ENCODE measurements around the gene SMARCA2.

Gene SMARCA2

DNA sequence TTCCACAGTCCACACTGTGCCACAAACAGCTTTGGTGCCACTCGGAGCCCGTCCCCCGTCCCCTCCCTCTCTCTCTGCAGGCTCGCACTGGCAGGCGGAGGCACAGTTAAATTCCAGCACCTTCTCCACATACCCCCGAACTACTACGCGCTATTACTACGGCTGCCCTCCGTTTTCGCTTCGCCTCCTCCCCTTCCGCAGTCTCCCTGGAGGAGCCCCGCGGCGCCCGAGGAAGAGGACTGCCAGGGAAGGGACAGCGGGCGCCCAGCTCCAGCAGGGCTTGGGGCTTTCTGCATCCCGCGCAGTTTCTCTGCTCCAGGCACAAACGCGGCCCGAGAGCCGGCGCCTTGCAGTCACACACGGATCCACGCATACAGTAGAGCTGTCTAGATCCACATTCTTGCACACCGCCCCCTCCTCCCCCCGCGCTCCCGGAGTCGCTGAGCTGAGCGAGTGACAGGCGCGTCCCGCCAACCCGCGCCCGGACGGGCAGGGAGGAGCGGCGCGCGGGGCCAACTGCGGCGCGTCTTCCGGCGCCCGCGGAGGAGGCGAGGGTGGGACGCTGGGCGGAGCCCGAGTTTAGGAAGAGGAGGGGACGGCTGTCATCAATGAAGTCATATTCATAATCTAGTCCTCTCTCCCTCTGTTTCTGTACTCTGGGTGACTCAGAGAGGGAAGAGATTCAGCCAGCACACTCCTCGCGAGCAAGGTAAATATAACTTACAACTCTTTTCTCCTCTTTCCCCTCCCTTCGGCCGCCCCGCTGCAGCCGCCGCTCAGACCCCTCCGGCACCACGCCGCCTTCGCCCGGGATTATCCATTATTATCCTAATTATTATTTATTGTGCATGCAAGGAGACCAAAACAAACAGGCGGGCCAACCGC lies at the start of gene SMARCA2:
SMARCA2 (plus strand) TSS at position 652 of the 885 bp plus-strand sequence. CDS start 13,676 bp downstream, outside the sequence.
- H3K4me3 ChIP-seq (ENCODE audit: low read depth, low read length), result peak within 1 kb of the TSS; percentile 84

DNA sequence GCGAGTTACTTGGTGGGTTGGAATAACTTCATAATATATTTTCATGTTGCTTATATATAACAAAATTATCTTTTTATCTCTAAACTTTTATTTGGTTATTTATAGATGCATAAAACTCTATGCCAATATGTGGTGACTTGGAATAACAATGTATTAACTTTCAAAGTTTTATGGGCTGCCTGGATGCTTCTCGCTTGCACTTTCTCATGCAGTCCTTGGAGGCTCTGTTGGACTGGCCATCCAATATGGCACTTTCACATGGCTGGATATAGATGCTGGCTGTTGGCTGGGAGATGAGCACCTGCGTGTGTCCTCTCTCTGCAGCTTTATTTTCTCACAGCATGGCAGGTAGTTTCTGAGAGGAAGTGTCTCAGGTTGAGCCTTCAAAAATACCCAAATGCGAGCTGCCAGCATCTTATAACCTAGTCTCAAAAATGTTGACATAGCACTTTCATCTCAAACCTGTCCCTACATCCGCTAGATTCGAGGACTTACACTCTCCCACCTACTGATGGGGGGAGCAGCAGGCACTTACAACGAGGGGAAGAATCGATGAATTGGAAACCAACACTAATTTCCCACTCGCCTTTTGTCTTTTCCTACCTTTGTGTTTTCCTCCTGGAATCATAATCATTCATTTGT lies 48.3 kb upstream of the SMARCA2 start:
- no peak overlapping the region for H3K4me3 ChIP-seq (ENCODE audit: low read depth, low read length)

DNA sequence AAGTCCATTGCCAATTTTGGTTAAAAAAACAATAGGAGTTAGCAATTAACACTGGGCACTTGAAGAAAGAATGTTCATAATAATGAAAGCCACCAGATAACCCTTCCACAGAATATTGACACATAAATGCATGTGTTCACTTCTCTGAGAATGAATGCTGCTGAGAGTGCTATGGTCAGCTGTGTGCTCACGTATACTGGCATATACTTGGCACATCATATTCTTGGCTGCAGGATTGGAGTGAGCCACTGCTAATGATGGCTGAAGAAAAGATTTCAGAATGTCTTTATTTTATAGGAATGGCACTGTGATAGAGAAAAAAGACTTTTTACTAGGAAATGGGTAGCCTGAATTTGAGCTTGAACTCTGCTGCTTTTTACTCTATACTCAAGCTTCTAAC lies 46.0 kb upstream of the SMARCA2 start:
- no peak overlapping the region for H3K4me3 ChIP-seq (ENCODE audit: low read depth, low read length)

DNA sequence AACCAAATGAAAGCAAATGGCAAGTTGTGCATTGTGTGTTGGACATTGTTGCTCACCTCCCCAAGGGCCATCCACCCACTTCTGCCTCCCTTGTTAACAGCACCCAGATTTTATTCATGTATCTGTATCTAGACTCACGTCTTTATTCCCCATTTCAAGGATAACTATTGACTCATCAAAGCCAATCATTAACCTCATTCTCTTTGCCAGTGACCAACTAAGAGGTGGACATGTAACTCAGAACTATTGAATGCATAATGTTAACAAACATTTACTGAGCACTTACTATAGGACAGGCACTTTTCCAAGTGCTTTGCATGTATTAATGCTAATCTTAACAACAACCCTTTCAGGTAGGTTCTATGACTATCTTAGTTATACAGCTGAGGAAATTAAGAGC lies 45.2 kb upstream of the SMARCA2 start:
- H3K4me3 ChIP-seq (ENCODE audit: low read depth, low read length), result no peak overlapping the region

DNA sequence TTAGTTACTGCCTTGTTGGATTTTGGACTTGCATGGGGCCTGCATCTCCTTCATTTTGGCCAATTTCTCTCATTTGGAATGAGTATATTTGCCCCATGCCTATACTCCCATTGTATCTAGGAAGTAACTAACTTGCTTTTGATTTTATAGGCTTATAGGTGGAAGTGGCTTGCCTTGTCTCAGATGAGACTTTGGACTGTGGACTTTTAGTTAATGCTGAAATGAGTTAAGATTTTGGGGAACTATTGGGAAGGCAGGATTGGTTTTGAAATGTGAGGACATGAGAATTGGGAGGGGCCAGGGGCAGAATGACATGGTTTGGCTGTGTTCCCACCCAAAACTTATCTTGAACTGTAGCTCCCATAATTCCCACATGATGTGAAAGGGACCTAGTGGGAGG lies 42.5 kb upstream of the SMARCA2 start:
- no peak overlapping the region for H3K4me3 ChIP-seq (ENCODE audit: low read depth, low read length)

DNA sequence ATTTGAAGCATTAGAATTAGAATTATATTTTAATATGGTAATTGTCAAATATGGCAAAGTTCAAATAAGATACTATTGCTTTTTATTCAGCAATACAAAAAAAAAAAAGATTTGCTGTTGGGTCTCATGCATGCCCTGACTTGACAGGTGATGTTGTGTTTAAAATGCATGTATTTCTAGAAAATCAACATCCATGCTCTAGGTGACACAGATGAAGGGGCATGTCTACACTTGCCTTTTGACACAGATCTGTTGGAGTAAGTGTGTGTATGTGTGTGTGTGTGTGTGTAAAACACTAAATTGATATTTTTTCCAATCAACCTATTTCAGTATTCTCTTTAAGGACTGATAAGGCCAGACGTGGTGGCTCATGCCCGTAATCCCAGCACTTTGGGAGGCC lies 38.1 kb upstream of the SMARCA2 start:
- no peak overlapping the region for H3K4me3 ChIP-seq (ENCODE audit: low read depth, low read length)

DNA sequence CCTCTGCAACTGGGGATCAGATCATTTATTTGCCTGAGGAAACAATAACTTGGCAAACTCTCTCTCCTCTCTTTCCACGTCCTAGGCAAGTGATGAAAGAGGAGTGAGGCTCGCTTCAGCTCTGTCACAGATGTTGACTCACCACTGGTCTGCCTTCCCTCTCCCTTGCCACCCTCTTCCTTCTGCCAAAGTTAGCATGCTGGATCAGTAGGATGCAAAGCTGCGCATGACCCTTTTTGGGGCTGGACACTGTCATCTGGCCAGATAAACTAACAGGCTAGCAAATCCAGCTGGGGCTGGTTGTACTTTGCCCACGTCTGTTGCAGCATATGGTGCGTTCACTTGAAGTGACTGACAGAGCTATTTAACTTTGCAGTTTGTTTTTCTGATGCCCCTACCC lies 36.2 kb upstream of the SMARCA2 start:
- no peak overlapping the region for H3K4me3 ChIP-seq (ENCODE audit: low read depth, low read length)

DNA sequence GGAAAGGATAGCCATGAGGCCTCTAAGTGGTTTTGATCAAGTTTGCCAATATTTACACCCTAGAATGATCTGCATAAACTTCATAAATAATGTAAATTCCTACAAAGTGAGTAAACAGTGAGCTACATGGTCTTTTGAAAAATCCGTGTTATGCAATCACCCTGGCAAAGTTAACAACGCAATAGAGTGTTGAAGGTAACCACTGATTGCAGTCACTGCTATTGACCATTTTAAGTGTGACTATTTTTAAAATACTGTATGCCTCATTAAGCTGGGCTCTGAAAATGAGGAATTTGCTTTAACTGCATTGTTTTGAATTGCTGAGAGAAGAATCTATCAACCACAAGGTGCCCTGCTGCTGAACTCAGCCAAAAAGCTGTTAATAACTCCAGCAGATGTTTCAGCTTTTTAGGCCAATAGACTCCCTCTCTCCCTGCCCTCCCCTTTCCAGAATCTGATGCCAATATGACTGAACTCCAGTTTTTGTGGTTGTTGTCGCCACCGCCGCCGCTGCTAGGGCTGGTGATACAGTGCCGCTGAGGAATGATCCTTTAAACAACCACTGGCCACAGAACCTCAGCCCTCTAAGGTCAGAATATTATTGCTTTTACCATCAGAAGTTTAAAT lies 35.3 kb upstream of the SMARCA2 start:
- H3K4me3 ChIP-seq (ENCODE audit: low read depth, low read length), result no peak overlapping the region

DNA sequence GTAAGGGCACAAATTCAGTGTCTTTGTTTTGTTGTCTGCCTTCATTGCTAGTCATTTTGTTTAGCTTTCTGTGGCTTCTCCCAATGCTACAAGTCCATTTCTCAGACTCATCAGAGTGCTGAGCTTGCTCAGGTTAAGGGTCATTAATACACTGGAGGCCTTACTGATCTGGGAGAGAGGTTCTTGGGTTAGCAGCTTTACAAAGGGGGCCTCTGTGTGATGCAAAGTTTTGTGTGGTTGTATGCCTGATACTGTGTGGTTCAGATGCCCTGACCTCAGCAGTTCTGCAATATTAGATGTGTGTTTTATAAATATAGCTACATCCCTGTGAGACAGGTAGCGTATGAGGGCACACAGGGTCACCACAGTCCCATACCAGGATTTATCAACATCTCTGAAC lies 34.8 kb upstream of the SMARCA2 start:
- H3K4me3 ChIP-seq (ENCODE audit: low read depth, low read length), result no peak overlapping the region

DNA sequence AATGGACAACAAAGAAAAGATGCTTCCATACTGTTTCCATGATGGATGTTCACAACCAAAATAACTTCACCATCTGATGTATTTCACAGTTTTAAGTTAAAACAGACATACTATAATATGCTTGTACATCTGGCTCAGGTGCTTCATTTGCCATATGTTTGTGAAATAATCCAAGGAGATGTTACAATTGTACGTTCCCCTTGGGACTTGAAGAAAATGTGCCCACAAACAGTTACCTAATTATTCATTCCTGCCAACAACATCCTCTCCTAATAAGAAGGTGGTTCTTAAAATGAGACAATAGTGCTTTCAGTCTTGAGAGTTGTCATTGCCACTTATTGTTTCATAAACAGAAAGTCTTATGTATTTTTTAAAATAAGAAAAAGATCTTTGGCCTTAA lies 33.1 kb upstream of the SMARCA2 start:
- H3K4me3 ChIP-seq (ENCODE audit: low read depth, low read length), result no peak overlapping the region

DNA sequence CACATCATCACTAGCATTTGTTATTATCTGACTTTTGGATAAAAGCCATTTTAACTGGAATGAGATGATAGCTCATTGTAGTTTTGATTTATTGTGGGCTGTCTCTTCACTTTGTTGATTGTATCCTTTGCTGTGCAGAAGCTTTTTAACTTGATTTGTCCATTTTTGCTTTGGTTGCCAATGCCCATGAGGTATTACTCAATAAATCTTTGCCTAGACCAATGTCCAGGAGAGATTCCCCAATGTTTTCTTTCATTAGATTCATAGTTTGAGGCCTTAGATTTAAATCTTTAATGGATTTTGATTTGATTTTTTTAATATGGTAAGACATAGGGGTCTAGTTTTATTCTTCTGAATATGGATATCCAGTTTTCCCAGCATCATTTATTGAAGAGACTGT lies 28.8 kb upstream of the SMARCA2 start:
- no peak overlapping the region for H3K4me3 ChIP-seq (ENCODE audit: low read depth, low read length)

DNA sequence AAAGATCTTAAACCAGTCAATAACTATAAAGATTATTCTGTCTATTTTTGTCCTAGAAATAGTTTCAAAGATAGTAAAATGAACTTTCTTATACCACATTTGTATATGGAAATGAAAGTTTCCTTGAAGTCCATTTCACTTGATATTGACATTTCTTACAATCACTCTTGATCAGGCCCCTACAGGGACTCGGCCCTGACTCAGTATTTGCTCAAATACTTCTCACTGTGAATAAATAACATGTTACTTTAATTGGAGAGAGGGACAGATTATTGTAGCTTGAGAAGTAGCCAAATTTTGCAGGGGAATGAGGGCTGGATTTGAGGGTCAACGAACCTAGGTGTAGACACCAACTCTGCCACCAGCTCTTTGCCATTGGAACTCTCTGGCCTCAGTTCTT lies 25.6 kb upstream of the SMARCA2 start:
- H3K4me3 ChIP-seq (ENCODE audit: low read depth, low read length), result no peak overlapping the region

DNA sequence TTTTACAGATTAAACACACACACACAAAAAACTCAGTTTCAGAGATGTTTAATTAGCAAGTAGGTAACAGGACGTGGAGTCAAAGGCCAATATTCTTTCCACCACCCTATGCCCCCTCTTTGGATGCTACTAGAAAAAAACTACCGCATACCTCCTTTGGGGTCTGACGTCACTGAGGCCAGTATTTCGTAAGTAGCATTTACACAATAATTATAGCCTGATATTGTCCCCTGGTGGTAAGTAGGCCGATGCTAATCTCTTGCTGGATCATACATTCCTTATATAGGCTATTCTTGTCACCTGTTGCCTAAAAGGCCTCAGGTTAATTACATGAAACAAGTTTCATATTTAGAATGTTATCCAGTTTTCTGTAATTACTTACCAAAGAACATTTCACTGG lies 21.0 kb upstream of the SMARCA2 start:
- H3K4me3 ChIP-seq (ENCODE audit: low read depth, low read length), result no peak overlapping the region

DNA sequence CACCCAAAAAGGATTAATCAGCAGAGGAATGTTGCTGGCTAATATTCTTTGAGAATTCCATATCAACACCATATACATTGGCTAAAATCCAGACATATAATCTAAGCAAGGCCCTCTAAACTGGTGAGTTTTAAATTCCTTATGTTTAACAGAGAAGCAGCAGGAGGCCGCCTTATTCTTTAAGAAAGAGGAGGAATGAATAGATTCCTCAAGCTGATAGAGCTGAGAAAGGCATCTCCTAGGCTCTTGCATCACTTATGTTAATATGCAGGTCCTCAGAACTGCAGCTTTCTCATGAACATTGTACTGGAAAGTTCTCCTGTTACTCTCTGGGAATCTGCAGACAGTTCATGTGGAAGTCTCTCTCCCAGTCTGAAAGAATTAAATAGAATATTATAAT lies 20.1 kb upstream of the SMARCA2 start:
- H3K4me3 ChIP-seq (ENCODE audit: low read depth, low read length), result no peak overlapping the region

DNA sequence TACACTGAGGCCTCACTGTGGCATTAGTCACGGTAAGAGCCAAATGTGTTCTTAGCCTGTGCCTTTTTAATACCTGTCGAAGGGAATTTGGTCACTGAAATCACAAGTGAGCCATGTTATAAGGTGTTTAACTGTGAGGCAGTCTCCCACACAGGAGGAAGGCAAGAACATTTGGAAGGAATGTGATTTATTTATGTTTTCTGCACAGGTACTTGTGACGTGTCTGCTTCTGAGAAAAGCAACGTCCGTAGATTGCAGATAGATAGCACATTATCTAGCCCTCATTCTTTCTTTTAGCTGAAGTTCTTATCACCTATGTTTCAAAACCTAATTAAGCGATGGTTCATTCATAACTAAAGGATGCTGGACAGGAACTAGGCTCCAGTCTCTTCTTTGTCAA lies 19.0 kb upstream of the SMARCA2 start:
- H3K4me3 ChIP-seq (ENCODE audit: low read depth, low read length), result no peak overlapping the region

DNA sequence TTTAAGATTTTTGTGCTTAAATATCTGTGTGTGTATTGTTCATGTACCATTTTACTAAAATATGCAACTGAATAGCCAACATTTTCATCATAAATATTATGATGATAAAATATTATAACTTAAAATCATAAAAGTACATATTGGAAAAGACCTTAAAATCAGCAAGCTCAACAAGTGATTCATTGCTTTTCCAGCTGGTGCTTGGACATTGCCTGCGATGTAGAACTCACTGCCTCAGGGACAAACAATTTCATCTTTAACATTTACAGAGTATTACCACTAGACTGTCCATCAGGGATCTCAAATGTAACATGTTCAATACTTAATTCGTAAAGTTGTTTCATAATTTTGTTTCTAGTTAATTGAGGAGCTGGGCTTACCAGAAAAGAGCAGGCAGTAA lies 17.5 kb upstream of the SMARCA2 start:
- H3K4me3 ChIP-seq (ENCODE audit: low read depth, low read length), result no peak overlapping the region

DNA sequence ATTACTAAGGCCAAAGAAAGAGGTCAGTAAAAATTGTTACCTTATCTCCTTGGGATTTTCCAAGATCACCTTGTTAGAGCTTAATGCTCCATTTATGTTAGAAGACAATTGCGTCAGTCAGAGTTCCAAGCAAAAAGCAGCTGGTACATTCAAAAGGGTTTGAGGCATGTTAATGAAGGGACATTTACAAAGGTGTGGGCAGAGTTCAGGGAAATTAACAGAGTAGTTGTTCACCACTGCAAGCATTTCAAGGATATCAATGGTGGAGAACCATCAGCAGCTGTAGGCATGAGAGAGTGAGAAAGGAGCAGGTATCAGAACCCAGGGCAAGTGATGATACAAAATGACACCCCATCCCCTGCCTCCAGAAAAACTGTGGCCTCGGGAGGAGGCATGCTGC lies 17.0 kb upstream of the SMARCA2 start:
- H3K4me3 ChIP-seq (ENCODE audit: low read depth, low read length), result no peak overlapping the region

DNA sequence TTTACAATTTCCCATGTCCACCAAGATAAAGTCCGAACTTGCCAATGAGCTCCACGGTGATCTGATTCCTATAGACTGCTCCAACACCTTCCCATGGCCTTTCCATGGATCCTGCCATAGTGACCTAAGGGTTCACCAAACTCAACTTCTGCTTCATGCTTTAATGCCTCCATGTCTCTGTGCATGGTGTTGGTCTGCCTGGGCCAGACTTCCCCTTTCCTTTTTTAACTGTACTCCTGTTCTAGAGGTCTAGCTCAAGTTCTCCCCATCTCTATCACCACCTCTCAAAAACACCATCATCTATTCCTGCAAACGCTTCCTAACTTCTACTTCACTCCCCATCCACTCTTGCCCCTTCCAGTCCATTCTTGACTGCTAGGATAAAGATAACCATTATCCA lies 14.8 kb upstream of the SMARCA2 start:
- no peak overlapping the region for H3K4me3 ChIP-seq (ENCODE audit: low read depth, low read length)

DNA sequence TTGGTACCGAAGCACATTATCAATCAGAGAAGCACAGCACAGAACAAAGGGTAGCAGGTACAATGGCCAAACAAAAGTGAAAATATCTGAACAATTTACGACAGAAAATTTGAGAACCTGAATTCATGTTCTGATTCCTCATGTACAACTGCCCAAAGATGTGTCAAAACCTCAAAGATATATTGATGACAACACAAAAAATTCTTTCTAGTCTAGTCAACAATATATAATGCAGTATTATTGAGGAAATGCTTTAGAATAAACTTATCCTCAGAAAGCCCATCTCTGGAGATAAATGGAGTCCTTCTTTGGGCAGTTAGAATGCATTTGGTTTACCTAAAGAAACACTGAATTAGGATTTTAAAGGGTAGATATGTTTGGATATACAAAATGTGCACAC lies 6.8 kb upstream of the SMARCA2 start:
- H3K4me3 ChIP-seq (ENCODE audit: low read depth, low read length), result no peak overlapping the region

DNA sequence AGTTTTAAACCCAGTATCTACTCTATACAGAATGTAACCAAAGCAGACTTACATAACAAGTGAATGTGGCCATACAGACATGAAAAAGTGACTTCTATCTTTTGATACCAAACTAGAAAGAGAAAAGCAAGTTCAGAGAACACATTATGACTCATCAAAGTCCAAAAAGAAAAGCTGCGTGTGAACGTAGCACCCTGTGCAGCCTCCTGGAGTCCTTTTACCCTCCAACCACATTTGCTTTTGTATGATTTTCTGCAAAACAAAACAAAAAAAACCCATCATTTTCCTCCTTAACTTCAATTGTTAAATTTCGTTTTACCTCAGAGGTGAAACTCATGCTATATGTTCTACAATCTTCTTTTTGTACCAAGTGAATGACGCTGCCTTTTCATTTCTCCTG lies 2.8 kb upstream of the SMARCA2 start:
- no peak overlapping the region for H3K4me3 ChIP-seq (ENCODE audit: low read depth, low read length)

DNA sequence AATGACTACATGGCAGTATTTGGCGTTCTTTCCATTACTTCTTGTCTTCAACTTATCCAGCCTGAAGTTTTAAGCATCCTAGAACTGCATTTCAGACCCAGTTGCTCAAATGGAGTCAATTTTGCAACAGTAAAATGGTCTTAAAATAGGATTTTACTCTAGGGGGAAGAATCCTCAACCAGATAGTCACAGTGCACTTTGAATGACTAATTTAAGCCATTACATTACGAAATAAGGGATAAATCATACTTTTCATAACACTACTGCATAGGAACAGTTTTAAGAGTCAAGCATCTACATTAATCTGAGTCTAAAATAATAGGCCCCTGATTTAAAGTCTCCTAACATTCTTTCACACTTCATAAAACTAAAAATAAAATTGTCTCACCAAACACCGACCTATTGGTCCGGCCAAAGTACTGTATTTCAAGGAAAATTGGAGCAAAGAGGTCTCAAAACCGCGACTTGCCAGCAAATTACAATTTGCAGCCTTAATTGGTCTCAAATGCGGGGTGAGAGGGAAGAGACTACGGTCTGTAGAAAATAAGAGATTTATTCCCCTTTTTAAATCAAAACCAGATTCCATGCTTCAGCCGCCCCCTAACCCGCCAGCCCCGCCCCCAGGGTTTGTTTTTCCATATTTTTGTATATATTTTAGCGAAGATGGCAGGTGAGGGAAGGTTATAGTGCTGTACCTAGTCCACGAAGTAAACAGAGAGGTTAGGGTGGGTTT lies 1.2 kb upstream of the SMARCA2 start:
- H3K4me3 ChIP-seq (ENCODE audit: low read depth, low read length), result peak overlapping the region; percentile 84
